GM12864 (cell line): ENCODE data around the gene AMMECR1.

Experiments
- DNase-seq: peaks from one replicate; pipeline ENCODE4 v3.0.0-alpha.2; 2011; ENCODE audit warnings: low read depth
- H3K4me3 ChIP-seq: 2 replicates; pipeline ENCODE4 v1.5.1; 2011; ENCODE audit warnings: mild to moderate bottlenecking, low read depth, low read length, control low read depth
- TF ChIP-seq, protein P1 (sequence below): IDR thresholded peaks from 2 replicates; pipeline ENCODE4 v1.5.1; 2011; ENCODE audit warnings: low read depth, mild to moderate bottlenecking, moderate library complexity, low read length, control low read depth, inconsistent platforms; ENCODE audit errors: missing control alignments

The AMMECR1 gene

DNA sequence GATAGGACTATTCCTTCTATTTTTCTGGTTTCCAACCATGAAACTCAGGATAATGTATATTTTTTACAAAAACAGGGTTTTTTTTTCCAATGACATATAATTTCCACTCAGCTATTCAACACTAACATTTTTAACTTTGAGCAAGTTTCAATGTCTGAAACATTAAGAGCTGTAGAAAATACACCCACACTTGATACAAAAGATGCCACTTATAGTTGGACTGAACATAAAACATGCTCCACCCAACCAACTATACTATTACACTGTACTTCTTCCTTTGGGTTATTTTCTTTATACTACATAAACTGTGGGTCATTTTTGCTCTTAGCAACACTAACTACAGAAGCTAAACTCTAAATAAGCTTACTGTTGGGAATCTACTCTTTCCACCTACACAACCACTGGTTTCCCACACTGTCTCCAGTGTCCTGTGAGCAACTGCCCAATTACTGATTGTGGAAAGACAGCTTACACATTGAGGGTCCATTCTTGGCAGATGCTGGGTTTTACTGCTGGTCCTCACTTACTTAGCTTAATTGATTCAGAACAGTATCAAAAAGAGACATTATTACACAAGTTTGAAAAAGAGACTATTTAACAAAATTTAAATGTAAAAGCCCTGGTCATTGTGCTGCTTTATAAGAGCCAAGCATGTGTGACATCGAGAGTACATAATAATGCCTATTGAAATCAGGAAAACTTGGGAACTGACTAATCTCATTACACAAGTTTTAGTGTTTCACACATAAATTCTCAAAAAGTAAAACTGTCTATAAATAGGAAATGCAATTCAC, 6.3 kb downstream of the AMMECR1 start:
- TF ChIP-seq, protein P1, sequence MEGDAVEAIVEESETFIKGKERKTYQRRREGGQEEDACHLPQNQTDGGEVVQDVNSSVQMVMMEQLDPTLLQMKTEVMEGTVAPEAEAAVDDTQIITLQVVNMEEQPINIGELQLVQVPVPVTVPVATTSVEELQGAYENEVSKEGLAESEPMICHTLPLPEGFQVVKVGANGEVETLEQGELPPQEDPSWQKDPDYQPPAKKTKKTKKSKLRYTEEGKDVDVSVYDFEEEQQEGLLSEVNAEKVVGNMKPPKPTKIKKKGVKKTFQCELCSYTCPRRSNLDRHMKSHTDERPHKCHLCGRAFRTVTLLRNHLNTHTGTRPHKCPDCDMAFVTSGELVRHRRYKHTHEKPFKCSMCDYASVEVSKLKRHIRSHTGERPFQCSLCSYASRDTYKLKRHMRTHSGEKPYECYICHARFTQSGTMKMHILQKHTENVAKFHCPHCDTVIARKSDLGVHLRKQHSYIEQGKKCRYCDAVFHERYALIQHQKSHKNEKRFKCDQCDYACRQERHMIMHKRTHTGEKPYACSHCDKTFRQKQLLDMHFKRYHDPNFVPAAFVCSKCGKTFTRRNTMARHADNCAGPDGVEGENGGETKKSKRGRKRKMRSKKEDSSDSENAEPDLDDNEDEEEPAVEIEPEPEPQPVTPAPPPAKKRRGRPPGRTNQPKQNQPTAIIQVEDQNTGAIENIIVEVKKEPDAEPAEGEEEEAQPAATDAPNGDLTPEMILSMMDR, result no peak
- DNase-seq, result no peak

DNA sequence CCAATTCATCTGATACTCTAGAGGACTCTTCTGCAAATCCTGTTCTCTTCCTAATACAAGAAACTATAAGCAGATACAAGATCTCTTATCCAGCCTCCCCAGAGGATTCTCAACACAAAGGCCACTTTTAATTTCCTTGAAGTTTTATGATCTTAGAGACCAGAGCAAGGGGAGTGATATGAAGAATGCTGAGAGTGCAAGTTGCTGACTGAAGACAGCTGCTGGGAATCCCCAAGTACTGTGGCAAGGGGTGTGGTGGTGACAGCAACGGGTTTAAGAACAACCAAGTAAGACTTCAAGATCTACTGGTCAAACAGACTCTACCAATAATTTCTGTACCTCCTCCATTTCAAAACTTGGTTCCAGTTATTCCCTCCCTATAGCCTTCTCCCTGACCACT, 7.0 kb downstream of the AMMECR1 start:
- no peak for DNase-seq
- H3K4me3 ChIP-seq, result no peak overlapping the region
- TF ChIP-seq, protein P1, result no peak

More for the DNA sequence above, 6.3 kb downstream of the AMMECR1 start:
- H3K4me3 ChIP-seq, result no peak overlapping the region

DNA sequence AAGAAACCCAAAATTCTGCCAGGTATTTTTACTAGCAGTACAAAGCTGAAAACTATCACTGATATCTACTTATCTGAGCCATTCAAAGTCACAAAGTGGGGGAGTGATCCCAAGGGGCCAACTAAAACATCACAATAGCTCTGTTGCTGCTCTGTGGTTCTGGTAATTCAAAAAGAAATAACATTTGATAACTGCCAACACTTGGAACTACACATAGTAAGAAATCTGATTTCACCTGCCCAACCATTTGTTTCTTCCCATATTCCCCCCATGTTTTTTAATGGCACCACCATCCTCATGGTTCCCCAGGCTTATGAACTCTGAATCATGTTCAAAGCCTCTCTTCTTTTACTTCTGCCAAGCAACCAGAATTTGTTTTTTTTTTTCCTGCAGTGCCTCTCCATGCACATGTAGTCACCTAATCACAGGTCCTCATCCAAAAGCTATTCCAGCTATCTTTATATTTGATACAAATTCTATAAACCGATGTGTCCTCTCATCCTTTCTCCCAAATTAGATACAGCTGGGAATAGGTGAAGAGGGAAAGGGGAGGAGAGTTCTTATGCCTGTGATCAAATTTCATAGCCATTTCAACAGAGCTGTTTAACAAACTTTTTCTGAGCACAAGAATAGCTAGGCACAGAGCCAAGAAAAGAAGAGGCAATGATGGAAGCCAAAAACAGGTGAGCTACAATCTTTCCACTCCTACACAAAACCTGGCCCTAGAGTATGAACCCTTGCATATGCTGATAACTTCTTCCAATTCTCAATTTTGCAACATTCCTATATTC, 7.7 kb downstream of the AMMECR1 start:
- no peak for DNase-seq
- TF ChIP-seq, protein P1, result no peak
- no peak overlapping the region for H3K4me3 ChIP-seq

- TF ChIP-seq, protein P1, result no peak
Measured at GRCh38 chrX:110308220-110308619, 9.7 kb downstream of the AMMECR1 start.

GRCh38 chrX:110304884-110305283, 13.0 kb downstream of the AMMECR1 start:
- TF ChIP-seq, protein P1, result no peak
- no peak overlapping the region for H3K4me3 ChIP-seq

More at GRCh38 chrX:110308220-110308619, 9.7 kb downstream of the AMMECR1 start:
- no peak for DNase-seq
- no peak overlapping the region for H3K4me3 ChIP-seq

GRCh38 chrX:110304371-110304770, 13.5 kb downstream of the AMMECR1 start:
- DNase-seq, result no peak
- no peak overlapping the region for H3K4me3 ChIP-seq
- TF ChIP-seq, protein P1, result no peak

More at GRCh38 chrX:110304884-110305283, 13.0 kb downstream of the AMMECR1 start:
- no peak for DNase-seq
